SK-N-SH (cell line): ENCODE results near the gene EFCAB6.

Source experiments
- FOXJ3 ChIP-seq: sonication (generic); formaldehyde crosslinking; IDR thresholded peaks from 2 replicates; pipeline ENCODE4 v1.5.1; 2020; ENCODE audit warnings: mild to moderate bottlenecking, missing genetic modification reagents
- USF2 ChIP-seq: fragments of 150-350 bp; IDR thresholded peaks from 2 replicates; pipeline ENCODE4 v1.6.1; 2017; ENCODE audit warnings: antibody characterized with exemption, low read length, low read depth, borderline replicate concordance

- TF ChIP-seq USF2 (no peak), FOXJ3 (CRISPR knock-in tag) (no peak)
These were observed 32.7 kb upstream of the EFCAB6 start for GRCh38 chr22:43844560-43845545.
